HL-60/S4 treated with retinoic acid at 250 ng/mL for 4 days and 3 days (cell line): Measurements from ENCODE around the gene MOV10L1.

Source experiments
- in situ Hi-C: fragments of 300-500 bp; cut with MboI; formaldehyde crosslinking; loops from 2 replicates; pipeline ENCODE4 v1.7.0; 2022; ENCODE audit warnings: low sequenced_read_pairs

MOV10L1 gene

DNA sequence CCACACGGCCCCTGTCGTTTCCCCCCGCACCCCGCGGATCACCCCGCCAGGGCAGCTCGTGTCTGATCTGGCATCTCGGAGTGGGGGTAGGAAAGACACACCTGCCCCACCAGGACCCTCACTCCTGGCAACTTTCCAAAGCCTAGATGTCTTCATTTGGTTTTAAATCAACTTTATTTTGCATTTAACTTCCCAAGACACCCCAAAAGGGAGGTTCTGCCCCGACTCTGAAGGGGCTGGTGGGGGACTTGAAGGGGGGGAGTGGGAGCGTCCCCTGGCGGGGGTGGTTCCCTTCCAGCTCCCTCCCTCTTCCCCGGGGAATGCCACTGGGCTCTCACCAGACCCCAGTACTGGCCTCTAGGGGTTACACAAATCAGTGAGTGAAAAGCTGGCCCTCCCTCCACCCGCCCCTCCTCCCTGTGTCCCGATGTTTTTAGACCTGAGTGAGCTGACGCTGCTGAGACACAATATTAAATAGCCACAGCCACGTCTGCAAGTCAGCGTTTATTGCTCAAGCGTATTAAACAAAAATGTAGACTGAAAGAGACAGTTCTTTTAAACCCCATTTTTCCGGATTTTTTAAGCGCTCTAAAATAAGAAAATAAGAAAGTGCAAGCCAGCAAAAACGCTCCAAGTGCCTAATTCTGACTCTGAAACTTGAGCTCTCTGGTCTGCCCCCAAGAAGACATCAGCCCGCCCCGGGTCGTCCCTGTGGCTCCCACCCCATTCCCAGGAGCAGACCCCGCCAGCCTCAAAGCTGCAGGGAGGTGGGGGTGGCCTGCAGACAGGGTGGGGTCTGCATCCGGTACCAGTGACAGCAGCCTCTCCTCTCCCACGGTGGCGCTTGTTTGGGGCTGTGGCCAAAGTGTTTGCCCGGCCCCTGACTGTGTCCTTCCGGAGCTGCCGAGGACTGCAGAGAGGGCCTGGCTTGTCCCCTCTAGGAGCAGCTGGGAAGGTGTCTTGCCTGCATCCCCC, 30.6 kb upstream of the MOV10L1 start:
- in situ Hi-C loops: no loop called here

DNA sequence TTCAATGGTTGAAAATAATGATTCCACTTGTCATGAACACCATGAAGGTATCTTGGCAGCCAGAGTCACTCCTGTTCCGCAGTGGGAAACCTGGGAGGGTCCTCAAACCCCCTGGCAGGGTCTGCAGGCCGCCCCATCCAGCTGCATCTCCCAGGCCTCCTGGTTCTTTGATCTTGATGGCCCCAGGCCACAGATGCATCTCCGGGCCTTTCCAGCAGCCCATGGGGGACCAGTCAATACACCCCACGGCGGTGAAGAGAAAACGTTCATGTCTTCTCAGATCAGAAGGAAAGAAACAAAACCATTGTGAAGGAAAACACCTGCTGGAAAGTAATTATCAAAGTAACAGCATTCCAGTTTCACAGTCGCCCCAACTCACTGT, 29.9 kb upstream of the MOV10L1 start:
- in situ Hi-C loops: no loop called here

DNA sequence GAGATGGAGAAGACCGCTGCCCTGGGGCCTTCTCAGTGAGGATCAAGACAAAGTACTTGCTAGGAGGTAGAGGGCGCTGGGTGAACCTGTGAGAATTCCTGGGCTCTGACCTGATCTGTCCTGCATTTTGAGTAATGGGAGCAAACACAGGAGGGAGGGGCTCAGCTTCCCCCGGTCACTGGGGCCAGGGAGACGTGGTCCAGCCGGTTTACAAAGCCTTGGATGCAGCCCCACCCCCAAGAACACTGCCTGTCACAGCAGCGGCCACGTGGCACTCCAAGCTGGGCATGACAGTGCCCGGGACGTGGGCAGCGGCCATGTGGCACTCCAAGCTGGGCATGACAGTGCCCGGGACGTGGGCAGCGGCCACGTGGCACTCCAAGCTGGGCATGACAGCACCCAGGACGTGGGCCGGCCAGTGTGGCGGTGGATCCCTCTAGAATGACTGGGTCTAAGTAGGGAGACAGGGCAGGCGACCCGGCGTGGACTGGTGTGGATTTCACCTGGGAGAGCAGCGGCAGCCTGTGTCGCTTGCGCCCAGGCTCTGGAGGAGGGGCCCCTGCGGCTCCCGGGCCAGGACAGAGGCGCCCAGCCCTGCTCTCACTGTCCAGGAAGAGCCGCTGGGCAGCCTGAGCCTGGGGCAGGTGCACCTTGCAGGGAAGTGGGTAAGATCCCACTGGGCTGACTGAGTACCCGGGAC, 29.2 kb upstream of the MOV10L1 start:
- in situ Hi-C loops: no loop called here

DNA sequence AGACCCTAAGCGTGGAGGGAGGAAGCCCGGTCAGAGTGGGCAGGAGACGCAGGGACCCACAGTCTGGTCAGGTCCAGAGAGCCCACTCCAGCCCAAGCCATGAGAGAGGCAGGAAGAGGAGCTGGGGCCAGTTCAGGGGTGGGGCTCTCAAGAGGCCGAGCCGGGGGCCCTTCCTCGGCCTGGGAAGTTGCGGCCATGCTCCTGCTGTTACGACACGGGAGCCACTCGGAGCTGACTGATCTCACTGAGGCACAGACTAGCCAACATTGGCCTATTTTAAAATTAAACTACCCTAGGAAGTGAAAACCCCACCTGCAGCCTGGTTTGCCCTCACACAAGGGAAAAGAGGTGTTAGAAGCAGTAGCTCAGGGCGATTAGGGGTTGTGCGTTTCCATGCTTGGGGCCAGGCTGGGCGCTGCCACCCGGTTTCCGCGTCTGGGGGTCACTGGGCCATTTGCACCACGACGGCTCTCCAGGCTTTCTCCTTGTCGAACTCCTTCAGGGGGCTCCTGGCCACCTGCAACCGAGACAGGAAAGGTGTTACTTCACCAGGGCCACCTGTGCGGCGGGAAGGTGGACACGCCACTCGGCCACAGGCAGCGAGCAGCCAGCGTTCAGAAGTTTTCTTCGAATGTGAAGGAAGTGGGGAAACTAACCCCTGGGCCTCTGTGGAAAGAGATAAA, 28.5 kb upstream of the MOV10L1 start:
- in situ Hi-C loops: no loop called here

DNA sequence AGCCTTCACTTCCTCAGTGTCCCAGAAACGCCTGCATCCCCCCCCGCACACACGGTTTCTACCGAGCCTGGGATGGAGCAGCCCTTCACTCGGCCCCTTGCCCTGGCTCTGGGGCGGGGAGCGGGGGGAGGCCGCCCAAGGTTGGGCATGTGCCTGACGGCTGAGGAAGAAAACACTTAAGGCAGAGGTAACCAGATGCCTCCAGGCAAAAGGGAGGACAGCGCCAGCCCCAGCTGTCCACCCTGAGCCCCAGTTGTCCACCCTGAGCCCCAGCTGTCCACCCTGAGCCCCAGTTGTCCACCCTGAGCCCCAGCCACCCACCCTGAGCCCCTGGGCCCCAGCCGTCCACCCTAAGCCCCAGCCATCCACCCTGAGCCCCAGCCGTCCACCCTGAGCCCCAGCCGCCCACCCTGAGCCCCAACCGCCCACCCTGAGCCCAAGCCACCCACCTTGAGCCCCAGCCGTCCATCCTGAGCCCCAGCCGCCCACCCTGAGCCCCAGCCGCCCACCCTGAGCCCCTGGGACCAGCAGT, 27.9 kb upstream of the MOV10L1 start:
- in situ Hi-C loops: no loop called here

DNA sequence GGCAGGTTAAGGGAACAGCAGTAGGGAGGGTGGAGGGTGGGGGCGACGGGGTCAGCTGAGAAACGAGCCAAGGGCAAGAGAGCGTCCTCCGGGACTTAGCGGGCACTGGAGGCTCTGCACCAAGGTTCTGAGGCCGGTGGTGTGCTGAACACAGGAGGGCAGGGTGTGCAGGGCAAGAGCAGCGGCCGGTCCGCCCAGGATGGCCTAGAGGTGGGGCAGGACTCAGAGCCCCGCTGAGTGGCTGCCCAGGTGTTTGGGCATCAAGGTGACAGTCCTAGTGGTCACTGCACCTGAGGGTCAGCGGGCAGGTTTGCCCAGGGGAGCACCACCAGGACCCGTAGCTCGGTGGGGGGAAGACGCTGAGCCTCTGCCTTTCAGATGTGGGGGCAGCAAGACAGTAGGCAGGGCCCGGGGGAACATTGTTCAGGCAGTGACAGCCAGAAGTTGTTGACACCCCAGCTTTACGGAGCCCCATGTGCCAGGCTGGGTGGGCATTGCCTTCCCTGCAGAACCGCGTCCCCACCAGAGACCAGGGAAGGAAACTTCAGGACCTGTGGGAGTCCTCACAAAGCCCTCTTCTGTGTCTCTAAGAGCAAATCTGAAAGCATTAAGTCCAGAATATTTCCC, 27.2 kb upstream of the MOV10L1 start:
- in situ Hi-C loops: no loop called here

DNA sequence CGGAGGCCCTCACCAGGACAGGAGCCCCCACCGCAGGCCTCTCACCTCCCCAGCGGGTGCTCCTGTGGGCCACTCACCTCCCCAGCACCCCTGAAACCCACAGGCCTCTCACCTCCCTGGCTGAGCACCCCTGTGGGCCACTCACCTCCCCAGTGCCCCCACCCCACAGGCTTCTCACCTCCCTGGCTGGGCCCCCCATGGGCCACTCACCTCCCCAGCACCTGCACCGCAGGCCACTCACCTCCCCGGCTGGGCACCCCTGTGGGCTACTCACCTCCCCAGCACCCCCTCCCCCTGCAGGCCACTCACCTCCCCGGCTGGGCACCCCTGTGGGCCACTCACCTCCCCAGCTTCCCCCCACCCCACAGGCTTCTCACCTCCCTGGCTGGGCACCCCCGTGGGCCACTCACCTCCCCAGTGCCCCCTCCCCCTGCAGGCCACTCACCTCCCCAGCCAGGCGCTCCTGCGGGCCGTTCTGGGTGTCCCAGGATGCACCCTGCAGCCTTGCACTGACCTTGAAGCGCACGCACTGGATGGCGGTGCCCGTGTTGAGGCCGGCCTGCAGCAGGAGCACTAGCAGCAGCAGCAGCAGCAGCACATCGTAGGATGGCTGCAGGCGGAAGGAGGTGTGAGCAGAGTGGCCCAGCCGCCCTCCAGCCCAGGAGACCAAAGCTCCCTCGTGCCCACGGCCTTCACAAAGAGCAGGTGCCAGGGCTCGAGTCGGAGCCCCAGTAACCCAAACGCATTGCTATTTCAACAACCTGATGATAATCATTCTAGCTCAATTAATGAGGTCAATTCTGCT, 26.0 kb upstream of the MOV10L1 start:
- in situ Hi-C loops: no loop called here

DNA sequence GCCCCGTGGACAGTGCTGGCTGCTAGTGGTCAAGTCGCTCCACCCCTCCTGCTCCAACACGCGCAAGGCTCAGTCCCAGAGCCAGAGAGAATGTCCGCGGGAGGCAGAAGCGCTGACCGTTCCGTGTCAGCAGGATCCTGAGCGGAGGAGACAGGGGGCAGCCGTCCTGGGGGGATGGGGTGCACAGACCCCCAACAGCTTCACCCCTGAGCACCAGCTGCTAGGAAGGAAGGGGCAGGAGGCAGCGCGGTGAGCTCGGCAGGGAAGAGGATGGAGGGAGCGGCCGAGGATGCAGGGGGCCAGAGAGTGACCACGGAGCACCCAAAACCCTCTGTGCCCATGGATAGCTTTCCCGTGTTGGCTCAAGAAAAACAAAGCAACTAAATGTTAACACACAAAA, 25.4 kb upstream of the MOV10L1 start:
- in situ Hi-C loops: no loop called here

DNA sequence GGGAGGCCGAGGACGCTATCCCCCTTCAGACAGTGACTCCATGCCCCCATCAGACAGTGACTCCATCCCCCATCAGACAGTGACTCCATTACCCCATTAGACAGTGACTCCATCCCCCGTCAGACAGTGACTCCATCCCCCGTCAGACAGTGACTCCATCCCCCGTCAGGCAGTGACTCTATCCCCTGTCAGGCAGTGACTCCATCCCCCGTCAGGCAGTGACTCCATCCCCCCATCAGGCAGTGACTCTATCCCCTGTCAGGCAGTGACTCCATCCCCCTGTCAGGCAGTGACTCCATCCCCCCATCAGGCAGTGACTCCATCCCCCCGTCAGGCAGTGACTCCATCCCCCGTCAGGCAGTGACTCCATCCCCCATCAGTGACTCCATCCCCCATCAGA, 22.6 kb upstream of the MOV10L1 start:
- in situ Hi-C loops: no loop called here

DNA sequence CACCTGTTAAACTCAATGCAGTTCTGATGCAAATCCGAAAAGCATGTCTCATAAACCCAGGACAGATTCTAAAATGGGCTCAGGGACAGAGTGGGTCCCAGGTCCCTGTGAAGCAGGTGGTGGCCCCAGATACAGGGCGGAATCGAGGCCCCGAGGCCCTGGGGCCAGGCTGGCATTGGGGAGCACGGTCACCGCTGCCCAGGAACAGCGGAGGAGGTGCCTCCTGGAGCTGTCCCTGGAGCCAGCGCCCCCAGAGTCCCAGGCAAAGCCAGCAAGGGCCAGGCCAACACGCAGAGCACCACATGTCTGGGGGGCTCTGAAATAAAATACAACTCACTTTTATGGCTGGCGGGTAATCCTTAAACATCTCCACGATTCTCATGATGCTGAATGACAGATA, 21.7 kb upstream of the MOV10L1 start:
- in situ Hi-C loops: no loop called here

DNA sequence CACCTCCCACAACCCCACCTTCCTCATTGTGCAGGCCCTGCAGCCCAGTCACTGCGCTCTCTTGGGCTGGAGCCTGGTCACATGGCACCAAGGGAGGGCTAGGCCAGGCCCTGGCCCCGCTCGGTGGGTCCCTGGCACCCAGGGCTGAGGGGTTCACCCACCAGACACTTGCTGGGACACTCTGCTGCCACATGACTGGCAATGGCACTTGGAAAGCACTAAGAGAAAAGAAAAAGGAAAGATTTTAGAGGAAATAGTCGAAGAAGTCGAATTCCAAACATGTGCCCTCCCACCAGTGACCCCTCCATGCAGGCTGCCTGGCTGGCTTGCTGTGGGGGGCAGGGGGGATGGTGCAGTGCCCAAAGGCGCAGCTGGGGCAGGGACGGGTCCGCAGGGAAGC, 19.4 kb upstream of the MOV10L1 start:
- in situ Hi-C loops: no loop called here

DNA sequence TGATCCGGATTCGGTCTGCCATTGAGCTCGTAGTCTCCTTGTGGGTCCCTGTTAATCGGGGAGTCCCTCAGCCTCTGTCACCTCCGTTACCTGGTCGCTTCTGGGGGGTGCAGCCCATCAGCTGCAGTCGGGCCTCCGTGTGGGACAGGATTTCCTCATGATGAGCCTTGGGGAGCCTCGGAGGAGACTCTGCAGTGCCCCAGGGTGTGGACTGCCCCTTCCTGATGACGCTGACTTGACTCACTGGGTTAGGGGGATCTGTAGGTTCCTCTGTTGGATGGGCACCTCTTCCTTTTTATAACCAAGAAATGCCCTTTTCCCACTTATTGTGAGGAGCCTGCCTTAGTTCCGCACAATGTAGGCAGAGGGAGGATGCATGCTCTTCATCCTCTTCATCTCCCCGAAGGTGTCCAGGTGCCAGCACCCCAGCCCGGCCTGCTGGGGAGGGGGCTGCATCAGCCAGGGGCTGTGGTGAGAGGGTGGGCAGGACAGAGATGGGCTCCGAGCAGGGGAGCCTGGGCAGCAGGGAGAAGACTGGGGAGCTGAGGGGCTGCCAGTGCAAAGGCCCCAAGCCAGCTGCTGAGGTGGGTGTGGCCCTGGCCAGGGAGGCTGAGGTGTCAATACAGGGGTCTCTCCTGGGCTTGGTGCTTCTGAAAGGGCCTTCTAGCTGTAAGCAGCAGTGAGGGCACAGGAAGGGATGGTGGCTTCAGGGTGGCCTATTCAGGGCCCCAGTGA, 18.2 kb upstream of the MOV10L1 start:
- in situ Hi-C loops: no loop called here

DNA sequence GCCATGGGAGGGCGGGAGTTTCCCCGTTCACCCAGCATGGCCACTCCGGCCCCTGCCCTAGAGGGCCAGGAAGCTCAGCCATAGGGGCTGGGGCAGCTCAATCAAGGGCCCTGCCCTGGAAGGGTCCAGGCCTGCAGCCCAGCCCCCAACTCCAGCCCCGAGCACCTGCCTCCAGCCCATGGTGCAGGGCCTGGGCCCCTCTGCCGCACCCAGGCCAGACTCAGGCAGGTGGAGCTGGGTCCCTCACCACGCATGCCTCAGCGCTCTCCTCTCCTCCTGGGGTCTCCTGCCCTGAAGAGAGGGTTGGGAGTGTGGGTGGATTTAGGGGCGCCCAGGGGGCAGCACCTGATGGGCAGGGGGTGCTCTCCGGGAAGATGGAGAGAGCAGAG, 17.6 kb upstream of the MOV10L1 start:
- in situ Hi-C loops: no loop called here

DNA sequence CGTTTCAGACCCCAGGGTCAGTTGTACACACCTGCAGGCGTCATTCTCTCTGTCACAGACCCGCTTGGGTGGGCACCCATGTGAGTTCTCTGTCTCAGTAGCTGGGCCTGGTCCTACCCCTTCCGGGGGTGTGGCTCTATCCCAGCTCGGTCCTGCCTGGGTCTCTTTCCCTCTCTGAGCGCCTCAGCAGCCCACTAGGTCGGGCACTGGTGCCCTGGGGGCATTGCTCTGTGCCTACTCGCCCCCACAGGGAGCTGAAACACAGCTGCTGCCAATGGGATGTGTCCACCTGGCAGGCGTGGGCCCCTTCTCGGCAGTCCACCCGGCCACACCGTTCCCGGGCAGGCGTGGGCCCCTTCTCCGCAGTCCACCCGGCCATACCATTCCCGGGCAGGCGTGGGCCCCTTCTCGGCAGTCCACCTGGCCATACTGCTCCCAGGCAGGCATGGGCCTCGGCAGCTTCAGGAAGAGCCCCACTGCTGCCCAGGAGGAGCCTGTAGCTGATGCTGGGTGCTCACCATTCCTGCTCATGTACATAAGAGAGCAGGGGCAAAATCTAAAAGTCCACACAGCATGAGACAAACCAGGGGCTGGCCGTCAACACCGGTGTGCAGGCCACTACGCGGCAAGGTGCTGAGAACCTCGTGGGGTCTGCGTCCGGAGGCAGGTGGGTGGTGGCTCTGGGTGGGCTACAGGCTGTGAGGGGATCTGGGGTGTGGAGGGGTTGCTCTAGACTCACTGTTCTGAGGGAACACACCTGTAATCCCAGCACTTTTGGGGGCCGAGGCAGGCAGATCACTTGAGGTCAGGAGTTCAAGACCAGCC, 16.9 kb upstream of the MOV10L1 start:
- in situ Hi-C loops: no loop called here

DNA sequence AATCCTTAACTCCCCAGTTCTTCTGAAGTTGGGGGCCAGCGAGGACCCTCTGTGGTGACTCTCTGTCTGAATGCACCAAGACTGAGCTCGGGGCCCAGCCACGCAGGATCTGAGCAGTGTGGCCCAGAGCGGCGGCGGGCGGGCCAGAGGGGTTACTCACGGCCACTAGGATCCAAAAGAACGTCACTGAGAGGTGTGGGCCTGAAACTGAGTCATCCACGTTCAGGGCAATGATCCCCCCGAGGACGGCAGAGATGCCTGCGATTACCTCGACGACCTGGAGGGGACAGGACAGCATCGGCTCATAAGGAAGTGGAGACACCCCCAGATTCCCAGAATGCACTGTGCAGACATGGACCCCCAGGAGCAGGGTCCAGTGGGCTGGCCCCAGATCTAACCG, 15.8 kb upstream of the MOV10L1 start:
- in situ Hi-C loops: no loop called here

DNA sequence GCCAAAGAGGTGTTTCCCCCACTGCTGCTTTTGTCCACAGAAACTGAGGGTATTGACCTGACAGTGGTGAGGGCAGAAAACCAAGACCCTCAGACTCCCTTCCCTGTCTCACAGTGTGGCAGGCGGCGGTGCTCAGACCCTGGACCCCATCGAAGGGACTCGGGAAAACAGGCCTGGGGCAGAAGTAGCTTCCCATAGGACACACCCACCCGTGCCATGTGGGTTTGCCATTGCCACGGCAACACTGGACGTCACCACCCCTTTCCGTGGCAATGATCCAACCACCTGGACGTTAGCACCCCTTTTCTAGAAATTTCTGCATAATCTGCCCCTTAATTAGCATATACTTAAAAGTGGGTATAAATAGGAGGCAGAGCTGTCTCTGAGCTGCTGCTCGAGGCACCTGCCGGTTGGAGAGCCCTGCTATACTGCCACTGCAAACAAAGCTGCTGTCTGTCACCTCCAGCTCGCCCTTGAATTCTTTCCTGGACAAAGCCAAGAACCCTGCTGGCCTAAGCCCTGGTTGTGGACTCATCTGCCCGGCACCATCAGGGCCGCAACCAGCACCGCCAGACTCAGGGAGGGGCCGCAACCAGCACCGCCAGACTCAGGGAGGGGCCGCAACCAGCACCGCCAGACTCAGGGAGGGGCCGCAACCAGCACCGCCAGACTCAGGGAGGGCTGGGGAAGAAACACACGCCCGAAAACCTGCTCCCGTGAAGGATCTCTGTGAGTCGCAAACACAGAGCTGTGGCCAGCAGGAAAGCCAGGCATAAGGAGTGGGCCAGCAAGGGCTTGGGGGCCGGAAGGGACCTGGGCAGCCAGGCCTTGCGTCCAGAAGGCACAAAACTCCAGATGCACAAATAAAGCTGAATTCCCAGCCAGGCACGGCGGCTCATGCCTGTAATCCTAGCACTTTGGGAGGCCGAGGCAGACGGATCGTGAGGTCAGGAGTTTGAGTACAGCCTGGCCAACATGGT, 15.0 kb upstream of the MOV10L1 start:
- in situ Hi-C loops: no loop called here
